NB4 (cell line): Measurements from ENCODE around the gene OR2Y1.

Source experiments
- POLR2A ChIP-seq: IDR thresholded peaks from 2 replicates; pipeline ENCODE4 v1.6.1; 2011; ENCODE audit warnings: mild to moderate bottlenecking; ENCODE audit not compliant: insufficient read length; ENCODE audit errors: extremely low read depth
- TF ChIP-seq, protein P1 (sequence below): IDR thresholded peaks from one replicate; pipeline ENCODE4 v1.5.1; 2012; ENCODE audit warnings: low read depth, low read length

DNA sequence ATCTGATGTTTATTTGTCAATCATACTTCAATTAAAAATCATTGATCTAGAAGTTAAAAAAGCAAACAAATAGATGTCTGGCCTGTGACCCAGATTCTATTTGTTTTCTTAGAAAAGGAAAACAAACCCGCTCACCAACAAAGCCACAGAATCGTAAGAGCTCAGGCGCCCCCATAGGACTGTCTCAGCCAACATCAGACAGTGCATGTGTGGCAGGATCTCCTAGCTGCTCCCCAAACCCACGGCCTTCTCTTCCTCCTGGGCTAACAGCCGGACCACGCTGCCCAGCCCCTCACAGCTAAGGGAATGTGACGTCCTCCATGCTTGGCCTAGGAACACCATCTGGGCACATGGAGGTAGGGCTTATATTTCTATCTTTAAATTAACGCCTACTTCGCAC is 19.4 kb downstream of the OR2Y1 start:
- TF ChIP-seq, protein P1, sequence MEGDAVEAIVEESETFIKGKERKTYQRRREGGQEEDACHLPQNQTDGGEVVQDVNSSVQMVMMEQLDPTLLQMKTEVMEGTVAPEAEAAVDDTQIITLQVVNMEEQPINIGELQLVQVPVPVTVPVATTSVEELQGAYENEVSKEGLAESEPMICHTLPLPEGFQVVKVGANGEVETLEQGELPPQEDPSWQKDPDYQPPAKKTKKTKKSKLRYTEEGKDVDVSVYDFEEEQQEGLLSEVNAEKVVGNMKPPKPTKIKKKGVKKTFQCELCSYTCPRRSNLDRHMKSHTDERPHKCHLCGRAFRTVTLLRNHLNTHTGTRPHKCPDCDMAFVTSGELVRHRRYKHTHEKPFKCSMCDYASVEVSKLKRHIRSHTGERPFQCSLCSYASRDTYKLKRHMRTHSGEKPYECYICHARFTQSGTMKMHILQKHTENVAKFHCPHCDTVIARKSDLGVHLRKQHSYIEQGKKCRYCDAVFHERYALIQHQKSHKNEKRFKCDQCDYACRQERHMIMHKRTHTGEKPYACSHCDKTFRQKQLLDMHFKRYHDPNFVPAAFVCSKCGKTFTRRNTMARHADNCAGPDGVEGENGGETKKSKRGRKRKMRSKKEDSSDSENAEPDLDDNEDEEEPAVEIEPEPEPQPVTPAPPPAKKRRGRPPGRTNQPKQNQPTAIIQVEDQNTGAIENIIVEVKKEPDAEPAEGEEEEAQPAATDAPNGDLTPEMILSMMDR = no peak
- TF ChIP-seq POLR2A = no peak
